RPMI8226 (cell line): ENCODE data around the gene MAJIN.

Source experiments
- DNase-seq: peaks from one replicate; pipeline ENCODE4 v3.0.0-alpha.2; 2015

The MAJIN gene

GRCh38 chr11:64891215-64891848 lies 80.6 kb downstream of the MAJIN start:
- DNase-seq, result no peak

GRCh38 chr11:64890522-64890939 lies 81.4 kb downstream of the MAJIN start:
- DNase-seq, result no peak

GRCh38 chr11:64888729-64889511 lies 83.0 kb downstream of the MAJIN start:
- no peak for DNase-seq

- DNase-seq, result no peak
Observed at GRCh38 chr11:64888406-64888728, 83.5 kb downstream of the MAJIN start.
